GM18858 (cell line): ENCODE results near the gene MIPEP.

ENCODE experiments used
- ATAC-seq: cut with Tn5 transposase; IDR thresholded peaks from one replicate; pipeline ENCODE4 v1.9.1; 2021; ENCODE audit not compliant: unreplicated experiment

Gene MIPEP

DNA sequence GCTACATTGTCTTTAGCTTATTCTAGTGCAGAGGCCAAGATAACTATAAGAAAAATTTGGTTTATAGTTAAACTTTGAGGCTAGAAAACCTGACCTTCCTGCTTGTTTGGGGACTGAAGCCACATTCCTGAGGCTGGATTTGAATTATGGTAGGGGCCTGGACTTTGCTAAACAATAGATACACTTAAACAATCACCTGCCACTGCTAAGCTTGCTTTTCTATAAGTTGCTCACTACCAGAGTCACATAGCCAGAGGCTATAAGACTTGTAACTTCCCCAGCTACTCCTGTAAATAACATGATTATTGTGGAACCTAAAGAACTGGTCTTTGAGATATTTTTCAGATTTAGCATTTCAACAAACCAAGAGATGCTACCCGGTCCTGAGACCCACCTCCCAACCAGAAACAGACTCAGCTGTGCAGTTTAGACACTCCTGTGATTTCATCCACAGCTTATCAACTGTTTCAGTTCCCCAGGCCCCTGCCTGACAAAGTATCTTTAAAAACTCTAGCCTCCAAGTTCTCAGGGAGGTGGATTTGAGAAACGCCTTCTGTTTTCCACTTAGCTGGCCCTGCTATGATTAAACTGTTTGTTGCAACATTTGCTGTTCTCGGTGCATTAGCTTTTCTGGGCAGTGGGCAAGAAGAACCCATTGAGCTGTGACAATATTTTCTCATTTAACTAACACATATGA is 77.7 kb downstream of the MIPEP start:
- ATAC-seq: no peak

DNA sequence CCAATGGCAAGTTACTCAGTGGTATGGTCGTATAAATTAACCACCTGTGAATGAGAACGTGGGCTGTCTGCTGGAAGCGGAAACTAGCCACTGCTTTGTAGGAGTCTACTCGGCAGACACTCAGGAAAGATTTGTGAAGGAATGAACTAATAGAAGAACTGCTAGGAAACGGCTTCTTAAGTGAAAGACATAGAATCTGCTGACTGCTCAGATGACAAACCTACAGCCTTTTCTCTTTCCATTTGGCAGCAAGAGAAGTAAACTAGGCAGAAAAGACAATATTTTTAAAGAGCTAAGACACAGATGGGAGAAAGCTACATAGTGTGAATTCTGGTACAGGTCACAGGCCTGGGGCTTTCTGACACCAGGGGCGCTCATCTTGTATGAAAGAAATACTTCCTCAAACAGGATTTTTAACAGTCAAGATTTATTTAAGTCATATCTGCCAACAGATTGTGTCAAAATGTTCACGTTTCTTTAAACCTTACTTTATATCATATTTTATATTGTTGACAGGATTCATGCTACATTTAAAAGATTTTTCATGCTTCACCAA is 78.4 kb downstream of the MIPEP start:
- ATAC-seq: no peak

DNA sequence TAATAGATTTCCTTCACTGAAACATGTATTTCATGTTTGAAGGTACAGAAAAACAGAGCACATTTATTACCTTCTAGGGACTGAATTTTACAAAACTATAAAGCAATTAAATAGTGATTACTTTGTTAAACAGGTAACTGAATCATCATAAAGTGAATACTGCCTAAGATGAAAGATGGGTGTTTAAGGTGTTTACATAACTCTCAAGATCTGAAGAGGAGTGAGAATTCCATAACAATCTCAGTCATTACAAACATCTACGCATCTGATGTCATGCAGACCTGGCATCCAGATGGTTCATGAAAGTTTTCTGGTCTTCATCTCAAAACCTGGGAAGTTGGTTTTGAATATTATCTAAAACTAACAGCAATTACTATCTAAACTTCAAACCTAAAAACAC is 80.4 kb downstream of the MIPEP start:
- ATAC-seq: no peak

DNA sequence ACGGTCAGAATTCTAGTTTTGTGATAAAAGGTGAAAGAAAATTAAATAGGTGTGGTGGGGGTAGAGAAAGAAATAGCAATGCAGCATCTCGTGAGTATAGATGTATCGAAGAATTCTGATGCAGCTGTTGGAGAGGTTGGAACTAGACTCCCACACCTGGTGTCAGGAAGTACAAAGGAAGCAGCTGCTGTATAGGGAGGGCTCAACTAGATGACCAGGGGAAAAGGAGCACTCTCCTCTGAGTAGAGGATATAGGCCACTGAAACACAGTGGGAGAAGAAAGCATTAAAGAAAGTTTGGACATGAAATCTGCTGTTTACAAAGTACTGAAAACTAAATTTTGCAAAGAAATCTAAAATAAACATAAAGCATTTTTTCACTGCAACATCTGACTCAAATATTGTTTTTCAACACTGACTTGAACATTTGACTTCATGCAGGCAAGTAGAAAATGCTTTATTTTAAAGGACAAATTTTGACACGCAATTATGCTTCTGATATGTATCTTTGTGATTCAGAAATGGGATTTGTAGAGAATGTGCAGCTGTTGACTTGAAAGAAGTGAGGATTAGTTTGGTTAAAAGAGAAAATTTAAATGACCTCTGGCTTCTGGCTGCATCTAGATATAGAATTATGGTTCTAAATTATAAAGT is 82.2 kb downstream of the MIPEP start:
- ATAC-seq: peak; percentile 4

DNA sequence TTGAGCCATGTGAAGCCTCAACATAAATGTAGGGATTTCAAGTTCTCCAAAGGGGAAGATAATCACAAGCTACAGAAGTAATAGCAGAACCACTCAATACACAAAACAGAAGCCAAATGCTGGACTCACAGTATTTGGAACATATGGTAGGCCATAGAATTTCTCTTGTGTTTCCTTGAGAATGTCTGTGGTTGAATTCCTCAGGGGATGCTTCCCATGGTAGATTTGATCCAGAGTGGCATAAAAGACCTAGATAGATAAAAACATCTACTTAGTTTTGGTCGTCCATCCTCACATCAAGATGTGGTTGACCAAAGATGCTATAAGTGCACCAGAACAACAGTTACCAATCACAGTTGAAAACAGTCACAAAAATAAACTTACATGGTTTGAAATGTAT is 83.4 kb downstream of the MIPEP start:
- ATAC-seq: no peak

DNA sequence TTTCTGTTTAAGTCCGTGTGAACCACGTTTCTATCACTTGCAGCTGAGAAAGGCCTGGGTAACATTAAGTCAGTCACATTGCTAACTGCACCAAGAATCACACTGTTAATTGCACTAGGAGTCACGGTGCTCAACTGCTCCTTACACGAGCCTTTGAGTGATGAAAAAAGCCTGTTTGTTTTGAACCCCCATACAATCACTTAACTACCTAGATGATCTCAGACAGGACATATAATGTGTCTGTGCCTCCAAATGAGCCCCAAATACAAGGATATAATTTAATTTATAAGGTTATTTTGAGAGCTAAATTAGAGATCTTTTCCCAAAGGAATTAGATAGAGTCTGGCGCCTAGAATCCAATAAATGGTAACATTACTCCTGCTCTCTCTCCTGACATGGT is 84.1 kb downstream of the MIPEP start:
- ATAC-seq: no peak

DNA sequence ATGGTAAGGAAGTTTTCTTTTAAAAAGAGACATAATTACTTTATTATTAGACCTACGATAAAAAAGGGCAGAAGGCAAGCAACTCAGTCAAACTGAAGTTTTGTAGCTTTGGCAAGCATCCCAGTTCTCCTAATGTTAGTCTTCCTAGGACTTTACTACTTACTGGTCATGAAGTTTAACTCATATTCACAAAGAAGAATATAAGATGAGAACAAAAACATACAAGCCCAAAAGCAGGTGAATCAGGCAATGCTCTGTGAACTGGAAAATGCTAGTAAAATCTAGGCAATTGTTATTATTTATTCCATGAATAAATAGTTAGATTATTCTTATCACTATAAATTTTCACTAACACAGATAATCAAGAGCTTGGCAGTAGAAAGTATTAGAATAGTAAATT is 85.0 kb downstream of the MIPEP start:
- no peak for ATAC-seq

DNA sequence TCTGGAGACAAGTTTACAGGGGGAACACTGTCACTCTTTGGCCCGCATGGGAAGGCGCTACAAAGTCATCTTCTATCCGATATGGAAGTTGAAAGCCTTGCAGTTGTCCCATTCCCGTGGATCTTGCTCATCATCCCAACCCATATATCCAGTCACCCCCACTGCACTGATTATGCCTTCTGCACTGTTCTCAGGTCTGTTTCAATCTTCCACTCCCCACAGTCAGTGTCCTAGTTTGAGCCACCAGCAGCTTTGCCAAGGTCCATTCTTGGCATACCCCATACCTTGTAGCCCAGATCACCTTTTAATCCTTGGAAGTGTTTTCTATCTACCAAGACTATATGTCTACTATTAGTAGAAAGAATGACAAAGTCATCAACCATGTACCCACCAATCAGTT is 88.1 kb downstream of the MIPEP start:
- no peak for ATAC-seq

DNA sequence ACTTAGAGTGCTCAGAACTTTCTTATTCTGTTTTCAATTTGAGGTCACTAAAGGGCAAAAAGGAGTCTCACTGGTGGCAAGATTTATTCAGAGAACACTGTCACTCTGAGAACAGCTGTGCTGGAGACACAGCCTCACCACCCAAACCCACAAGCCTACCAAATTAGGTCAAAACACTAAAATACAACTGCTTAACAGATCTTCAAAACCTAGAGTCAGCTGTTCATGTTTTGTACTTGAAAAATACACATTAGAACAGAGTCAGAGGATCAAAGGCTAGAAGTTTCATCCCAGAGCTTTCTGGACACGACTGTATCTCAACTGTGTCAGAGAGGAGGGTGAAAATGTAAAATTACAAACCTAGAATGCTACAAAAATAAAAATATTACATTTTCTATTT is 89.3 kb downstream of the MIPEP start:
- peak; percentile 85 for ATAC-seq

DNA sequence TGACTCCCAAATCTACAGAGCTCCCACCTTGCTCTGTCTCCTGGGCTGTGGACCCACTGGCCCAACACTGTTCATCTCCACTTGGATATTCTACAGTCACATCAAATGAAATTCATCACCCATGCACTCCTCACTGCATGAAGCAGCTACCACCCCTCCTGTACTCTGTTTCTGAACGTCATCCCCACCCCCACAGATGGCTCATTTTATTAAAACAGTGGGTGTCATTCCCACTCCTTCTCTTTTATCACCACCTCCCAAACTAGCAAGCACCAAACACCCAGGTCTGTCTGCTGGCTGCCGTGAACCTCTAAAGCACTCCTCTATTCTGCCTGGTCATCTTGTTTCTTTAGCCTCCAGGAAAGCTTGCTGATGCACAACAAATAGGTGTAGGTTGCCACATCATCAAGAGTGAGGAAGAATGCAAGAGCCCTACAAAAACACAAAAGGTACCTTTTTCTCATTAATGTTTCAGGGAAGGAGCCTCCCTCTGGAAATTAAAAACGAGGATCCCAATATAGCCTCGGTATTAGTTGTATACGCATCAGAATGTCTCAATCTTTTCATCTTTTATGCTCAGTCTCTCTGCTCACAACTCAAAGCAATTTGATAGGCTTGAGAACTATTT is 91.8 kb downstream of the MIPEP start:
- no peak for ATAC-seq

DNA sequence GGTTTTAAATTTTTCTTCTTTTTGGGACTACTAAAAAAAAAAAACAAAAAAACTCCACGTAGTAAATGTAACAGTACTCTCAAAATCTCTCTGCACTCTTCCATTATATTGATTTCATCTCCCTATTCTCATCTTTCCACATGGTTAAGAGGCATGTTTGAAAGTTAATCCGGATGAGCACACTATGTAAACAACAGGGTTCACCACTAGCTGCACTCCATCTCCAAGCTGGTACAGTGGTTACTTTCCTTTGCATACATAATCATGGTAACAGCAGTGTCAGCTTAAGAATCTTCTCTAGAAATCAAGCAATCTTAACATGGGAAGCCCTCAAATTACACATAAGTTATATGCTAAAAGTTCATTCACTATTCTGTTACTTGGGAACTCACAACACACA is 92.6 kb downstream of the MIPEP start:
- ATAC-seq: no peak

DNA sequence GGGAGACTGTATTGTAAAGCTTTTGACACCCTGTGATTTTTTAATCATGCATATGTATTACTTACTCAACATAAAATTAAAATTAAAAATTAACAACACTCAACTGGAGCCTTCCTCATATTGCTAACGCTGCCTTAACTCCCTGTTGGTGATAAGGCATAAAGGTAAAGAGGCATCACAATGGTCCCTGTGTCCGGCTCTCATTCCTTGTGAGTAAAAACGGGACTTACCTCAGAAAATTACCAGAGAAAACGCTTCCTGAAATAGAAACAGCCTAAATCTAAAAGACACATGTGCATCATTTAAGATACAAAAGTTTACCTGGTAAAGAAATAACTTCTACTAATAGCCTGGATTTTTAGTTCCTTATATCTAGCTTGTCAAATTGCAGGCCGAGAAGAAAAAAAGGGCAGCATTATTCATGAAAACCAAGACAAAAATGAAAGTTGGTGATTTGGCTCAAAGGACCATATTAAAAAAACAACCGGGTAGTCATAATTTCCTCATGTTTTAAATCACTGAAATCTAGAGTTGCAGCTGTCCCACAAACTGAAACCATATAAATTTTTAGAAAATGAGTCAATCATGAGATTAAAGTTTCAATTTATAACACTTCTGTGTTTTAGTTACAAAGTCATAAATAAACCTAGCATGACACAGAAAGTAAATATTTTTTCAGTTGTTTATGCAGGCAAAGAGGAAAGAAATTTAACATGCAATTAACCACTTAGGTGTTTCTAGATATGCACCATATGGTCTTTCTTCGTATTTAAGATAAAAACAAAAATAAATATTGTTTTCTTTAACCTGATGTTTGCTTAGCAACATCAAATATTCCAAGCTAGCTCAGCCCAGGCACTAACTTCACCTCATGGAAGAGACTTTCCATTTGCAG is 94.7 kb downstream of the MIPEP start:
- ATAC-seq: peak; percentile 56

DNA sequence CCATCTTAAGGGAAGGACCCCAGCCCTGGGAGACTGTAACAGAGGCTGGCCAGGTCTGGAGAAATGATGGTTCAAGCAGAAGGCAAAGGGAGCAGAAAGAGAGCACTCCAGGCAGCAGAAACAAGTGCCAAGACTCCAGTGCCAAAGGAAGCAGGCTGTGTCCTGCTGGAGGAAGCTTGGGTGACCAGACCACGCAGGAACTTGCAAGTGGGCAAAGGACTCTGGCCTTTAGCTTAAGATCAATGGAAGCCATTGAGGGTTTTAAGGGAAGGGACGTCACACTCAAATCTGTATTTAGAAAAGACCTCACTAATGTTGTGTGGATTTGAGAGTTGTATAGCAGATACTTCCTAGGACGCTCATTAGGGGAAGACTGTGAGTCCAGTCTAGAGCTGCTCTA is 95.5 kb downstream of the MIPEP start:
- ATAC-seq: no peak

DNA sequence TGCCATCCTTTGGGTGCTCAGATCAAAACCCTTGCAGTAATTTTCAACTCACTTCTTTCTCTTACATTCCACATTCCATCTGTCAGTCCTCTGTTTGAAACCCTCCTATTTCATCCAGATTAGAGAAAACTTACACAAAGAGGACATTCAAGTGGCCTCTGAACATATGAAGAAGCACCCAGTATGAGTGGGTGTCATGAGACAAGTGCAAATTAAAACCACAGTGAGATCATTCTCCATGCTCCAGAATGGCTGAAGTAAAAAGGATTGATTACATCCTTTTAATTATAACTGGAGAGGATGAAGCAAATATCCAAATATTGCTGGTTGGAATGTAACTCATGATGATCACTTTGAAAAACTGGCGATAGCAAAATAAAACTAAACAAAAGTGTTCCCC is 96.5 kb downstream of the MIPEP start:
- no peak for ATAC-seq

DNA sequence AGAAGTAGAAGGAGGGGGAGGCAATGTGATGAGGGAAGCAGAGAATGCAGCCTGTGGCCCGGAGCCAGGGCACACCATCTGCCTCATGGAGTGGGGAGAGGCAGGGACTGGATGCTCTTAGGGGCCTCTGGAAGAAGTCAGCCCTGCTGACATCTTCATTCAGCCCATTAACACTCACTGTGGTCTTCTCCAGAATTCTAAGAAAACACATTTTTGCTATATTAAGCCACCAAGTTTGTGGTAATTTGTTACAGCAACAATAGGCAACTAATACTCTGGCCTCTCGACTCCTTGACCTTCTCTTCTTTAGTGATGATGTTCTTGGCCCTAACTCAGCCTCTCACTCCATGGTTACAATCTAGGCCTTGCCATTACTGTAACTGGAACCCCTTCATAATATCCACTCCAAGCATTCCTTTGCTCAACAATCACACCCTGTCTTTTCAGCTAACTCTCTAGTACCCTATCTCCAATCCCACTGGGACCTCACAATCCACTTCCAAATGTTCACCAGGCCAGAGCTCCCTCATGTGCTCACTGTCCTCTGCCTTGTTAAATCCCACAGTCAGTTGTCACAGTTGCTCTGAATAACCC is 98.5 kb downstream of the MIPEP start:
- ATAC-seq: no peak

DNA sequence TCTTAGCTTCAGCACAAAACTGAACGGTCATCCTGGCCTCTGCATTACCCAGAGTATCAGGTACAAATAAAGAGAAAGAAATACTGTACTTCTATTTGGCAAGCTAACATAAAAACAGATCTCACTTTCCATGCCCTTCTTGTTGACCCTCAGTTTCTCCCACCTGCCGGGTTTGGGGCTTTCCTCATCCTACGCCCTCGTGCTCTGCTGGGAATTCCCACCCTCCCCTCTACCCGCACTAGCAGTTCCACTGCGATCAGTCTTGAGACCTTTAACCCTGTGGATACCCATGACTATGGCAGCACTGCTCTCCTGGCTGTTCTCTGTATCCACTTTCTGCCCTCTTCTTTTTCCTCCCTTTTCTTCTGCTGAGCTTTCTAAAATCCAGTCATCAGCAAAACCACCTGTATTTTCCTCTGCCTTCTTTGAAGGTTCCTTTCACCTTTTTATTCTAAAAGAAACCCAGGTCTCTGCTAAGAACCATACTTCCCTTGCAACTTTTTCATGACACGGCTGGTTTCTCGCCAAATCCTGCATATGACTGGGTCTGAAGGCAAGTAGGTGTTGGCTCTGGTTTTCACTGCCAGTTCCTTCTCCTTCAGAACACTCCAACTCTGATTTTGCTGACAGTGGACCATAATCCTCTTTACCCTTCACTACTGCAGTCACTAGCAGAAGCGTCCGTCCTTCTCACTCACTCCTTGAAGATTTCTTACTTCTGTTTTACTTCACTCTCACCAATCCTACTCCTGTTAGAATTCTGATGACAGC is 99.4 kb downstream of the MIPEP start:
- ATAC-seq: no peak

DNA sequence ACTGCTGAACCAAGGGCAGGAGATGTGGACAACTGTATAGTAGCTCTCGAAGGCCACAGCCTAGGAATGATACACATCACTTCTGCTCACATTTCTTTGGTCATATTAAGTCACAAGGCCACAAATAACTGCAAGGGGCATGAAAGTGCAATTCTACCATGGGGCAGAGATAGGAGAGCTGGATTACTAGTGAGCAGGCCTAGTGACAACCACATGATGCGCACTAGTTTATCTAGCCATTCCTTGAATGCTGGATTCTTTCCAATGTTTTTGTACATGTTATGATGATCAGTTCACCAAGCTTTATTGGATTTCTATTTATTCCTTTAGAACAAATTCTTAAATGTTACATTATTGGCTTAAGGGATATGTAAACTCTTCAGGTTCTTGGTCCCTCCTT is 100.7 kb downstream of the MIPEP start:
- ATAC-seq: no peak

DNA sequence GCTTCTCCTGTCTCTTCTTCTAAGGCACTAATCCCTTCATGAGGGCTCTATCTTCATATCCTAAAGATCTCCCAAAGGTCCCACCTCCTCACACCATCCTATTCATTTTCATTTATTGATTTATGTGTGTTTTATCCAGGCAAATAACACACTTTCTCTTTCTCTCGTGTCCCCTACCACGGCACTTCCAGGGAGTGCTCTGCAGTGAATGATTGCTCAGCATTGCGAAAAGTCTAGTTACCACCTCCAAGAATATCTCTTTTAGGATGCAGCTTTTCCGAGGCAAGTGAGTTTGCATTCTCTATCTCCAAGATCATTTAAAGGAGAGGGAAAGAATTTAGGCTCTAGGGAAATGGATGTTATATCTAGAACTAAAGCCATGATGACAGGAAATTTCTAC is 101.7 kb downstream of the MIPEP start:
- ATAC-seq: no peak

DNA sequence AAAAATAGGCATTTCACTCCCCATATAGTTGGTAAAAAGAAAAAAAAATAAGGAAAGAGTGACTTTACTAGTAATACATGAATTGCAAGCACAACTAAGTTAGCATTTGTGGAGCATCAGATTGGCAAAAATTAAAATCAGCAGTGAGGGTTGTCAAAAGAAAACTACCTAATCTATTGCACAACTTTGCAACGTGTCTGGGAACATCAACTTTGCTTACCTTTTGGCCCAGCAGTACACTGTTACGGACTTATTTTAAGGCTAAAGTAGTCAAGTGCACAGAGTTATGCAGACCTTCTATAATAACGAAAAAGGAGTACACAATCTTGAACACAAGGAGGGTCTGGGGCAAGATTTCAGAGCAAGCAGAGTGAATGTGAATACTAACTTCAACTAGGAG is 102.6 kb downstream of the MIPEP start:
- no peak for ATAC-seq

DNA sequence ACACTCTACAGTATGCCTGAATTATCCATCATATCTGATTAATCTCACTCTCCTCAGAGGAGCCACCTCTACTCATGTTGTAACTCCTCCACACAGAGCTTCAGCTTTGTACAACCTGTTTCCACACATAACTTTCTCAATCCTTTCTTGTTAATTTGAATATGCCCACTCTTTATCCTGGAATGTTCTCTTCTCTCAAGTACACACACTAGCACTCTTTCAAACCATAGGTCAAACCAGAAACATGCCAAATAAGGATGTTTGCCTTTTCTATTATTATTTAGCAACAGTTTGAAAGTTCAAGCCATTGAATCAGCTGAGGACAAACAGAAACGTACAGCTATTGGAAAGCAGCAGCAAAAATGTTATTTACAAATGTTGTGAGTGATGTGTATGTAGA is 110.3 kb downstream of the MIPEP start:
- ATAC-seq: no peak
